Ectodermal cell (in vitro differentiated cells): Measurements from ENCODE around the gene PTPN22.

ENCODE experiments used
- H3K27ac ChIP-seq: 2 replicates; pipeline ENCODE4 v1.7.0; 2013; ENCODE audit warnings: mild to moderate bottlenecking, low read depth, low read length; ENCODE audit not compliant: insufficient read depth, poor library complexity, severe bottlenecking
- H3K27me3 ChIP-seq: 2 replicates; pipeline ENCODE4 v1.7.0; 2013; ENCODE audit warnings: mild to moderate bottlenecking, low read length; ENCODE audit not compliant: insufficient read depth, control insufficient read depth, poor library complexity, severe bottlenecking
- H3K36me3 ChIP-seq: one replicate; pipeline ENCODE4 v1.7.0; 2013; ENCODE audit warnings: low read length; ENCODE audit not compliant: control insufficient read depth, insufficient read depth
- H3K4me1 ChIP-seq: one replicate; pipeline ENCODE4 v1.7.0; 2013; ENCODE audit warnings: low read length; ENCODE audit not compliant: control insufficient read depth, insufficient read depth
- H3K4me3 ChIP-seq: 2 replicates; pipeline ENCODE4 v1.7.0; 2013; ENCODE audit warnings: low read depth, low read length, control low read depth; ENCODE audit not compliant: insufficient read depth
- H3K9me3 ChIP-seq: 2 replicates; pipeline ENCODE4 v1.7.0; 2013; ENCODE audit warnings: mild to moderate bottlenecking, low read length, moderate library complexity; ENCODE audit not compliant: control insufficient read depth
- WGBS, 2 experiments: methylation state at CpG; one replicate each; pipeline ENCODE4 v1.1.7; 2013; ENCODE audit warnings: missing lambda C conversion rate in 2 of 2; 5-methylcytosine and 5-hydroxymethylcytosine counted together

PTPN22 gene

GRCh38 chr1:113904293-113904673 is 32.8 kb upstream of the PTPN22 start:
- H3K9me3 ChIP-seq, result no peaks in the 10 kb centered on the region
- 2 to 3% methylated on average over 11 of the region's 11 CpGs for WGBS, 2 experiments
- H3K36me3 ChIP-seq, result no peaks in the 10 kb centered on the region
- H3K27ac ChIP-seq, result peak overlapping the region; percentile 44
- no peaks in the 10 kb centered on the region for H3K27me3 ChIP-seq
- H3K4me1 ChIP-seq, result peaks cover 8% of the 10 kb centered on the region
- H3K4me3 ChIP-seq, result peak overlapping the region; percentile 88

GRCh38 chr1:113903501-113904292 is 32.2 kb upstream of the PTPN22 start:
- no peaks in the 10 kb centered on the region for H3K36me3 ChIP-seq
- H3K27ac ChIP-seq, result no peak overlapping the region
- 69 to 70% methylated on average over 7 of the region's 7 CpGs for WGBS, 2 experiments
- no peaks in the 10 kb centered on the region for H3K27me3 ChIP-seq
- peak overlapping the region; percentile 88 for H3K4me3 ChIP-seq
- no peaks in the 10 kb centered on the region for H3K9me3 ChIP-seq
- H3K4me1 ChIP-seq, result peaks cover 8% of the 10 kb centered on the region

- Histone ChIP-seq H3K4me1 (peaks cover 8% of the 10 kb centered on the region), H3K4me3 (no peak overlapping the region), H3K36me3 (peaks cover 4% of the 10 kb centered on the region), H3K27ac (no peak overlapping the region), H3K27me3 (no peaks in the 10 kb centered on the region), H3K9me3 (no peaks in the 10 kb centered on the region)
- 93 to 96% methylated on average over 3 of the region's 3 CpGs for WGBS, 2 experiments
These were observed 29.7 kb upstream of the PTPN22 start for GRCh38 chr1:113901191-113901590.

- no peaks in the 10 kb centered on the region for H3K27me3 ChIP-seq
- H3K27ac ChIP-seq, result no peak overlapping the region
- no peak overlapping the region for H3K4me3 ChIP-seq
- H3K9me3 ChIP-seq, result no peaks in the 10 kb centered on the region
- H3K36me3 ChIP-seq, result peaks cover 4% of the 10 kb centered on the region
- peaks cover 7% of the 10 kb centered on the region for H3K4me1 ChIP-seq
These were observed 27.6 kb upstream of the PTPN22 start for GRCh38 chr1:113899111-113899510.

- Histone ChIP-seq H3K27ac (no peak overlapping the region), H3K9me3 (no peaks in the 10 kb centered on the region), H3K27me3 (no peaks in the 10 kb centered on the region), H3K36me3 (peaks cover 4% of the 10 kb centered on the region), H3K4me3 (no peak overlapping the region), H3K4me1 (no peaks in the 10 kb centered on the region)
- 80 to 89% methylated on average over 1 of the region's 1 CpG for WGBS, 2 experiments
These were observed 26.8 kb upstream of the PTPN22 start for GRCh38 chr1:113898241-113898814.

GRCh38 chr1:113895961-113896360 is 24.4 kb upstream of the PTPN22 start:
- no peak overlapping the region for H3K4me3 ChIP-seq
- no peak overlapping the region for H3K27ac ChIP-seq
- H3K27me3 ChIP-seq, result no peaks in the 10 kb centered on the region
- WGBS, 2 experiments, result 95 to 96% methylated on average over 8 of the region's 8 CpGs
- H3K9me3 ChIP-seq, result no peaks in the 10 kb centered on the region
- H3K36me3 ChIP-seq, result peaks cover 4% of the 10 kb centered on the region
- H3K4me1 ChIP-seq, result no peaks in the 10 kb centered on the region

- 96 to 97% methylated on average over 6 of the region's 6 CpGs for WGBS, 2 experiments
- H3K36me3 ChIP-seq, result peaks cover 4% of the 10 kb centered on the region
These were observed 23.6 kb upstream of the PTPN22 start for GRCh38 chr1:113895098-113895497.

GRCh38 chr1:113893267-113893666 is 21.8 kb upstream of the PTPN22 start:
- 92 to 94% methylated on average over 3 of the region's 3 CpGs for WGBS, 2 experiments
- H3K4me1 ChIP-seq, result no peaks in the 10 kb centered on the region

More at GRCh38 chr1:113895098-113895497, 23.6 kb upstream of the PTPN22 start:
- Histone ChIP-seq H3K9me3 (no peaks in the 10 kb centered on the region), H3K27ac (no peak overlapping the region), H3K27me3 (no peaks in the 10 kb centered on the region), H3K4me1 (no peaks in the 10 kb centered on the region), H3K4me3 (no peak overlapping the region)

GRCh38 chr1:113891631-113892220 is 20.2 kb upstream of the PTPN22 start:
- 88 to 90% methylated on average over 11 of the region's 11 CpGs for whole genome bisulfite sequencing, 2 experiments
- Histone ChIP-seq H3K9me3 (no peaks in the 10 kb centered on the region), H3K27me3 (no peaks in the 10 kb centered on the region), H3K4me1 (no peaks in the 10 kb centered on the region), H3K27ac (no peak overlapping the region), H3K36me3 (no peaks in the 10 kb centered on the region), H3K4me3 (no peak overlapping the region)

More at GRCh38 chr1:113893267-113893666, 21.8 kb upstream of the PTPN22 start:
- Histone ChIP-seq H3K4me3 (no peak overlapping the region), H3K27me3 (no peaks in the 10 kb centered on the region), H3K36me3 (peaks cover 4% of the 10 kb centered on the region), H3K27ac (no peak overlapping the region), H3K9me3 (no peaks in the 10 kb centered on the region)

GRCh38 chr1:113890816-113891215 is 19.3 kb upstream of the PTPN22 start:
- 67 to 71% methylated on average over 1 to 2 of the region's 2 CpGs for WGBS, 2 experiments
- H3K36me3 ChIP-seq, result no peaks in the 10 kb centered on the region
- no peaks in the 10 kb centered on the region for H3K4me1 ChIP-seq
- H3K9me3 ChIP-seq, result no peaks in the 10 kb centered on the region
- no peak overlapping the region for H3K27ac ChIP-seq
- no peak overlapping the region for H3K4me3 ChIP-seq
- H3K27me3 ChIP-seq, result no peaks in the 10 kb centered on the region
